Measurements from ENCODE around the gene KRTAP22-2. TPM values are rescaled to one million over a fixed set of nuclear protein-coding genes. Genes with fewer than 3 reads are reported as not detected.

Gene KRTAP22-2
- total RNA-seq, 4 donors from 2014 or later = not detected

GRCh38 chr21:30561957-30562356 lies 28.2 kb downstream of the KRTAP22-2 start:
- TF ChIP-seq POLR2A (IDR thresholded peaks at IDR 0.05) = no peak
- no peak for TF ChIP-seq CTCF (IDR thresholded peaks at IDR 0.05)

GRCh38 chr21:30561264-30561895 lies 28.8 kb downstream of the KRTAP22-2 start, which contains the start of gene KRTAP19-7:
KRTAP19-7 (minus strand) TSS chr21:30561314; CDS start chr21:30561289, 25 bp downstream.
- TF ChIP-seq CTCF (IDR thresholded peaks at IDR 0.05) (no peak), POLR2A (IDR thresholded peaks at IDR 0.05) (no peak)
- 63 to 78% methylated on average over 2 of the region's 2 CpGs for WGBS, 2 donors
- intact Hi-C loops (cut with DNase I; ENCODE audit: low total_unique reads) = no loop called here
- no peak within 1 kb of the TSS for H3K4me3 ChIP-seq (ENCODE audit: low read depth, poor library complexity, severe bottlenecking)
- DNase-seq (ENCODE audit: low spot score in 2 of 2) = no peak

More at GRCh38 chr21:30561957-30562356, 28.2 kb downstream of the KRTAP22-2 start:
- intact Hi-C loops (cut with DNase I; ENCODE audit: low total_unique reads) = no loop called here
- no peak overlapping the region for H3K4me3 ChIP-seq (ENCODE audit: low read depth, poor library complexity, severe bottlenecking)
- DNase-seq (ENCODE audit: low spot score in 2 of 2) = no peak
- WGBS, 2 donors = 59 to 62% methylated on average over 2 of the region's 2 CpGs

- 90 to 92% methylated on average over 2 of the region's 2 CpGs for WGBS, 2 donors
- DNase-seq (ENCODE audit: low spot score in 2 of 2) = no peak
- TF ChIP-seq CTCF (IDR thresholded peaks at IDR 0.05) (no peak), POLR2A (IDR thresholded peaks at IDR 0.05) (no peak)
- intact Hi-C loops (cut with DNase I; ENCODE audit: low total_unique reads) = no loop called here
- H3K4me3 ChIP-seq (ENCODE audit: low read depth, poor library complexity, severe bottlenecking) = no peak overlapping the region
These were observed 35.1 kb downstream of the KRTAP22-2 start for GRCh38 chr21:30555095-30555494.

GRCh38 chr21:30552782-30553181 lies 37.4 kb downstream of the KRTAP22-2 start:
- DNase-seq (ENCODE audit: low spot score in 2 of 2) = no peak
- intact Hi-C loops (cut with DNase I; ENCODE audit: low total_unique reads) = no loop called here
- no peak for TF ChIP-seq POLR2A (IDR thresholded peaks at IDR 0.05)
- no peak for TF ChIP-seq CTCF (IDR thresholded peaks at IDR 0.05)
- H3K4me3 ChIP-seq (ENCODE audit: low read depth, poor library complexity, severe bottlenecking) = no peak overlapping the region
- 75 to 92% methylated on average over 1 of the region's 1 CpG for WGBS, 2 donors

- TF ChIP-seq CTCF (IDR thresholded peaks at IDR 0.05) (no peak), POLR2A (IDR thresholded peaks at IDR 0.05) (no peak)
- 68 to 81% methylated on average over 1 of the region's 1 CpG for WGBS, 2 donors
- no peak for DNase-seq (ENCODE audit: low spot score in 2 of 2)
- H3K4me3 ChIP-seq (ENCODE audit: low read depth, poor library complexity, severe bottlenecking) = no peak within 1 kb of the TSS
- intact Hi-C loops (cut with DNase I; ENCODE audit: low total_unique reads) = no loop called here
These were observed 48.4 kb downstream of the KRTAP22-2 start, which contains the start of gene KRTAP19-6 for GRCh38 chr21:30541764-30542163. KRTAP19-6 (minus strand) TSS chr21:30541864; CDS start chr21:30541833, 31 bp downstream.

Other genes starting within 250 kb of the KRTAP22-2 start
- not detected for gene KRTAP23-1, start 241.8 kb downstream of the KRTAP22-2 start, total RNA-seq
- 1 to 10 TPM in 1 of 4 donors, not detected in 3; 3.2 TPM for gene KRTAP13-2, start 218.1 kb downstream of the KRTAP22-2 start, total RNA-seq
- gene KRTAP13-1, start 194.4 kb downstream of the KRTAP22-2 start, total RNA-seq = 1 to 10 TPM in 1 of 4 donors, under 1 TPM in 1, not detected in 2; 0.89 to 3.3 TPM
- not detected for gene KRTAP13-3, start 164.5 kb downstream of the KRTAP22-2 start, total RNA-seq
- not detected for gene KRTAP13-4, start 160.2 kb downstream of the KRTAP22-2 start, total RNA-seq
- gene KRTAP15-1, start 150.1 kb downstream of the KRTAP22-2 start, total RNA-seq = not detected
- 10 to 100 TPM in 1 of 4 donors, under 1 TPM in 1, not detected in 2; 0.59 to 18.3 TPM for gene KRTAP19-1, start 110.0 kb downstream of the KRTAP22-2 start, total RNA-seq
- gene KRTAP19-2, start 103.0 kb downstream of the KRTAP22-2 start, total RNA-seq = 1 to 10 TPM in 1 of 4 donors, not detected in 3; 1.8 TPM
- gene KRTAP19-3, start 98.4 kb downstream of the KRTAP22-2 start, total RNA-seq = 10 to 100 TPM in 1 of 4 donors, under 1 TPM in 1, not detected in 2; 0.97 to 17.1 TPM
- gene KRTAP19-4, start 93.2 kb downstream of the KRTAP22-2 start, total RNA-seq = not detected
- gene KRTAP19-5, start 88.3 kb downstream of the KRTAP22-2 start, total RNA-seq = 10 to 100 TPM in 2 of 4 donors, not detected in 2; 12.7 to 57.9 TPM
- gene KRTAP19-6, start 48.5 kb downstream of the KRTAP22-2 start, total RNA-seq = not detected
- 1 to 10 TPM in 1 of 4 donors, not detected in 3; 1.5 TPM for gene KRTAP19-7, start 29.1 kb downstream of the KRTAP22-2 start, total RNA-seq
- gene KRTAP6-3, start 2.0 kb upstream of the KRTAP22-2 start, total RNA-seq = not detected
- gene KRTAP6-2, start 8.5 kb upstream of the KRTAP22-2 start, total RNA-seq = not detected
- gene KRTAP22-1, start 10.7 kb upstream of the KRTAP22-2 start, total RNA-seq = not detected
- gene KRTAP6-1, start 23.5 kb upstream of the KRTAP22-2 start, total RNA-seq = 10 to 100 TPM in 1 of 4 donors, not detected in 3; 14.9 TPM
- gene KRTAP20-1, start 26.0 kb upstream of the KRTAP22-2 start, total RNA-seq = not detected
- gene KRTAP20-4, start 30.2 kb upstream of the KRTAP22-2 start, total RNA-seq = not detected
- gene KRTAP20-2, start 44.8 kb upstream of the KRTAP22-2 start, total RNA-seq = 10 to 100 TPM in 1 of 4 donors, 1 to 10 TPM in 1, not detected in 2; 3.2 to 12.9 TPM
- gene KRTAP20-3, start 52.5 kb upstream of the KRTAP22-2 start, total RNA-seq = not detected
- not detected for gene KRTAP21-3, start 128.4 kb upstream of the KRTAP22-2 start, total RNA-seq
- 1 to 10 TPM in 1 of 4 donors, not detected in 3; 1.7 TPM for gene KRTAP21-2, start 156.9 kb upstream of the KRTAP22-2 start, total RNA-seq
- gene KRTAP21-1, start 165.0 kb upstream of the KRTAP22-2 start, total RNA-seq = not detected
- 10 to 100 TPM in 1 of 4 donors, not detected in 3; 40.1 TPM for gene KRTAP8-1, start 222.9 kb upstream of the KRTAP22-2 start, total RNA-seq
- gene KRTAP7-1, start 239.4 kb upstream of the KRTAP22-2 start, total RNA-seq = 10 to 100 TPM in 1 of 4 donors, 1 to 10 TPM in 2, not detected in 1; 1.3 to 22.2 (median 4.4) TPM

Data from lower leg skin (tissue), 4 donors.